Skin of body (tissue), 2 donors: ENCODE data around the gene HSPA8. TPM values are rescaled to one million over a fixed set of nuclear protein-coding genes. Genes with fewer than 3 reads are reported as not detected.
"Not testable (repeated sequence)": the region's sequence is repeated elsewhere in the genome, so short reads cannot be mapped to it uniquely, and the experiment has no call there.

Source experiments
- DNase-seq: peaks from one replicate; lab custom pipeline; 2025; lab: John Stamatoyannopoulos, UW
- total RNA-seq: library from RNA; depleted of rRNA; stranded (reverse); fragments of >200 nt; gene quantifications from one replicate; pipeline ENCODE4 v1.2.3, GENCODE V29; 2014

Gene HSPA8
- total RNA-seq, 1 donor from 2014 or later = 649 TPM

GRCh38 chr11:123072762-123073161, 10.8 kb upstream of the HSPA8 start:
- DNase-seq = no peak

- DNase-seq = no peak
These were observed 10.4 kb upstream of the HSPA8 start for GRCh38 chr11:123072332-123072761.

GRCh38 chr11:123069908-123070821, 8.2 kb upstream of the HSPA8 start:
- no peak for DNase-seq

- peak; percentile 64 for DNase-seq
These were observed 3.7 kb upstream of the HSPA8 start for GRCh38 chr11:123065621-123066020.

GRCh38 chr11:123063826-123064657, 2.1 kb upstream of the HSPA8 start:
- peak; percentile 46 for DNase-seq

- peak; percentile 72 for DNase-seq
These were observed 1.2 kb upstream of the HSPA8 start for GRCh38 chr11:123062892-123063825.

DNA sequence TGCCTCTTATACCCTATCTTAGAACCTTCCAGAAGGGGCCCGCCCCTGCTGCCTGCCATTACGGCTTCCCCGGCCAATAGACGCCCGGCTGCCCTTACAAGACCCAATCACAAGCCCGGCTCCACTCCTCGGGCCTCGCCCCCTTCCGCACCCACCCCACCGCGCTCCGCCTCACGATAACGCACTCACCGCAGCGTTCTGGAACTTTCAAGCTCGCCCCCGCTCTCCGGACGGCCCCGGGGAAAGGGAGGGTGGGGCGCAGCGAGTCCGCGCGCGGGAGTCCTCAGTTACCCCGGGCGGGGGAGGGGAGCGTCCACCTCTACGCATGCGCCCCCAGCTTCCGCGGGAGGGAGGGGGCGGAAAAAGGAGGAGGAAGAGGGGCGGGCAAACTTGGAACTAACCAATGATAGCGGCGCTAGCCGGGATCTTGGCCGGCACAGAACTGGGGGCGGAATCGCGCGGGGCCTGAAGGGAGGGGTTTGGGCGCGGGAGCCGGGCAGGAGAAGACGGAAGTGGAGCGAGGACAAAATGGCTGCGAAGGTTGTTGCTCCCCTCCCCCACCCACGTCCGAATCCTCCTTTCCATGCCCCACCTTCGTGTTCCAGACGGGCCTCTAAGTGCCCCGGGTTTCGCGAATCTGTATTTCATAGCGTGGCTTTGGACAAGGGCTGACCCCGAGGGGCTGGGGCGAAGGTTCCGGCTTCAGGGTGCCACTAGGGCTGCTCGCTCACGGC, 389 bp upstream of the HSPA8 start:
- peak; percentile 99 for DNase-seq

GRCh38 chr11:123060277-123061000, 1.5 kb downstream of the HSPA8 start:
- DNase-seq = no peak

GRCh38 chr11:123059041-123059920, 2.7 kb downstream of the HSPA8 start:
- not testable (repeated sequence) for DNase-seq

DNA sequence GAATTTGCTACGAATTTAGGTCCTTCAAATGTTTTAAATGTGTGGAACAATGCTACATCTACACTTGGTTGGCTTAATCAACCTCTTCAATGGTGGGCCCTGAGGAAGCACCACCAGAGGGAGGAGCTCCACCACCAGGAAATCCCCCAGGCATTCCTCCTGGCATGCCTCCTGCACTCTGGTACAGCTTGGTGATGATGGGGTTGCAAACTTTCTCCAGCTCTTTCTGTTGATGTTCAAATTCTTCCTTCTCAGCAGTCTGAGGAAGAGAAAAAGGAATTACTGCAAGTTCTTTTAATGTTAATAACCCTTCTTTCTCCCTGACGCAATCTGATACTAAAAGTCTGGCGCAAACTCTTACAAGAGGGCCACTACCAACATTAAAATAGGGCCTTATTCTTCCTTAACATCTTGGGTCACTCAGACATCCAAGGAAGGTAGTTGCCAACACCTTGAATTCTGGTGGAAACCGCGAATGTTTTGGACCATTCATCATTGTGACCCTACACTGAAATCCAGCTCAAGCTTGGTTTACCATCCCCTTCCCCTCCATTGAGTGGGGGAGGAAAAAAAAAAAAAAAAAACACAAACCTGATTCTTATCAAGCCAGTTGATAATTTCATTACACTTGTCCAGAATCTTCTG, 4.2 kb downstream of the HSPA8 start:
- no peak for DNase-seq

DNA sequence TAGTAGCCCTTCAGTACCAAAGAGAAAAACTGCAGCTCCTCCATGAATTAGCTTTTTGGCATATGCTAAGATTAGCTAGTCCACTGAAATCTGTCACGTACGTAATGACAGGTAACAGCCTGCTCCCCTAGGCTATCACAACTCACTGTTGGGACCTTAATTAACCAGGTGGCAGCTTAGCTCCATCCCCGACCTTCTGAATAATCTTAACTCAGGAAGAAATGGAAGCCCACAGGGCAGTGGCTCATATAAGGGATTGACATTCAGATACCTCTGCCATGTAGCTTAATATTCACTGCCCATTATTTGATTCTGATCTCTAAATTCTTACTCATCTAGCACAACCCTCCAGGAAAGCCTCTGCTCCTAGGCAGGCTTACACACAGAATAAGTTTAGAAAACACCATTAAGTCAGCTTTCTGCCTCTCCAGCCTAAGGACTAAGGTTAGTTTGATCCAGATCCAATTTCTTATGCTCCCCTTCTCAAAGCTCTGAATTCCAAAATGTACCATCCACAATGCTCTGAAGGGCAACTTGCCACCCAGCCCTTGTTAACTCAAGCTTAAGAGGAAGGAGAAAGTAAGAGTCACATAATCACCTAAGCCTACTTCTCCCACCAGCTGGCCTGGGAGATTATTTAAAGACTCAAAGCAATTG, 5.0 kb downstream of the HSPA8 start:
- DNase-seq = no peak

DNA sequence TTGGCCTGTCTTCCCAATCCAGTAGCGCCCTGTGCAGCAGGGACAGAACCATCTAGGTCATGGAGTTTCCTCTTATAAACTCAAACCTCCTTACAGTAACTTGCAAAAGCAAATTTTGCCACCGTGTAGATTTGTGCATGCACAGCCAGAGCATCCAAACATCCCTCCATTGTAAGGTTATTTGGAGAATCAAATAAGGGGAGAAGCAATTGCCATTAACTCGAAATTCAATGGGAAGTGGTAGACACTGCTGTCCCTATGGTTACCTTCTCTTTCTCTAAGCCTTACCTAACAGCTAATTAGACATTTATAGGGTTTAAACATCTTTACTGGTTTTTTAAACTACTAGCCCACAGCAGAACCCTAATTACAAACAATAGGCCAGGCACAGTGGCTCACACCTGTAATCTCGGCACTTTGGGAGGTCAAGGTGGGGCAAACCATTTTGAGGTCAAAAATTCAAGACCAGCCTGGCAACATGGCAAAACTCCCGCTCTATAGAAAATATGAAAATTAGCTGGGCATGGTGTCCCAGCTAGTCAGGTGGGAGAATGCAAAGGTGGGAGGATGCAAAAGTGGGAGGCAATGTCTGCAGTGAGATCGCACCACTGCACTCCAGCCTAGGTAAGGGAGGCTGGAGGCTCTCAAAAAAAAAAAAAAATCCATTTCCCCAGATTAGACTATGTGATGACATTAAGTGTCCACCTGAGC, 6.6 kb downstream of the HSPA8 start:
- no peak for DNase-seq

GRCh38 chr11:123054301-123055065, 7.5 kb downstream of the HSPA8 start:
- peak; percentile 80 for DNase-seq

DNA sequence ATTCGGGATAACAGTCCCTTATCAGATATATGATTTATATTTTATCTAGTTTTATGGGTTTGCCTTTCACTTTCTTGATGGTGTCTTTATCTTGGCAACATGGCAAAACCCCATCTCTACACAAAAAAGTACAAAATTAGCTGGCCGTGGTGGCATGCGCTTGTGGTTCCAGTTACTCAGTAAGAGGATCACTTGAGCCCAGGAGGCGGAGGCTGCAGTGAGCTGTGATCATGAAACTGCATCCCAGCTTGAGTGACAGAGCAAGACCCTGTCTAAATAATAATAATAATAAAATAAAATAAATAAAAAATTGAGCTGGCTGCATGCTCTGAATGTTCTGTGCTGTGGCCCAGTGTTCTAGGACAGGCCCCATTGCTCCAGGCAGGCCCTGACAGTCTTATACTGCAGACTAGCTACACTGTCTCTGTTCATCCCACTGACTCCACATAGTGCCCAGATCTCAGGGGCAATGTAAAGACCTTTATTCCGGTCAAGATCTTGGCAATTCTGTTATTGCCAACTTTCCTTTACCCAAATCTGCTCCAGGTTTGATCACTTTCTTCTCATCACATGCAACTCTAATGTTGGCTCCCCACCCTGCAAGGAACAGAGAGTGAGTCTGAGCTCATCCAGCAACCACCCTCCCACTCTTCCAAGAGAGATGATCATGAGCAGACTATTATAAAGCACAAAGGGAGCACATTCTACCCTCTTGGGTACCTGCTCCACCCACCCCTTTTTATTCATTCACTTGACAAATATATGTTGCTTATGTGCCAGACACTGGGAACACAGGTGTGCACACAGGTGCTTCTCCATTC, 8.8 kb downstream of the HSPA8 start:
- DNase-seq = no peak

DNA sequence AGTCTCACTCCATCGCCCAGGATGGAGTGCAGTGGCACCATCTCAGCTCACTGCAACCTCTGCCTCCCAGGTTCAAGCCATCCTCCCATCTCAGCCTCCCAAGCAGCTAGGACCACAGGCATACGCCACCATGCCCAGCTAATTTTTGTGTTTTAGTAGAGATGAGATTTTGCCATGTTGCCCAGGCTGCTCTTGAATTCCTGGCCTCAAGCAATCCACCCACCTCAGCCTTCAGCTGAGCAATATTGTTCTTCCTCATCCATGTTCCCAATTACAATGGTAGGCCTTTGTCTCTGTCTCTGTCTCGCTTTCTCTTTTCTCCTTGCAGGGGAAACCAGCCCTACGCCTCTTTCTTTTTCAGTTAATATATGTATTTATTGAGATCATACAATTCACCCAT, 10.3 kb downstream of the HSPA8 start:
- DNase-seq = no peak
